Measurements from ENCODE around the gene PTPN4. TPM values are rescaled to one million over a fixed set of nuclear protein-coding genes. Genes with fewer than 3 reads are reported as not detected.

The PTPN4 gene
- polyA plus RNA-seq, 3 donors = 5.5 to 6.7 (median 5.7) TPM

DNA sequence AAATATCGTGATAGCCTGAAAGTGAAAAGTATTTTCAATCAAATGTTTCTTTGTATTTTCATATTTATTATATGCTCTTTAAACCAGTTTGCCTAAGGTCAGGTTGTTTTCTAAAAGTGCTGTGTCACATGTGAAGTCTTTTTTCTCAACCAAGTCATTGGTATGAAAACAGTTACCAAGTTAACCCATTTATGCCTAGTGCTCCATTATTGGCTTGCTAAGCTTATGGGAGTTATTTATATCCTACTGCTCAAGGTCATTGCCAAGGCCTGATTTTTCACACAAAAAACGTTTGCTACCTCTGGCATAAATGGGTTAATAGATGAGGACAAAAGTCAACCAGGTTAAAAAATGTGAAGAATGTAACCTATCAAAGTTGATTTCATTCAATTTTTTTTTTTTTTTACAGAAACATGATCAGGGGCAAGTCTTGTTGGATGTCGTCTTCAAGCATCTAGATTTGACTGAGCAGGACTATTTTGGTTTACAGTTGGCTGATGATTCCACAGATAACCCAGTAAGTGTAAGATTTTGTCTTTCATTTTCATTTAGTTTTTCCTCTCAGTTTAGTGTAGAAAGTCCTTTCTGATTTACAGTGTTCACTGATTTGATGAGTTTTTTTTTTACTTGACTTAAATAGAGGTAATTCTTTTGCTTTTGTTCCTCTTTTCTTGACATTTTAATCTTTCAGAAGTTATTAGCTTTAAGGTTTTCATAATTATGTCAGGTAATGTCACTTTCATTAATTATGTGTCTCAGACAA is 102.6 kb downstream of the PTPN4 start:
- TF ChIP-seq, protein P1, sequence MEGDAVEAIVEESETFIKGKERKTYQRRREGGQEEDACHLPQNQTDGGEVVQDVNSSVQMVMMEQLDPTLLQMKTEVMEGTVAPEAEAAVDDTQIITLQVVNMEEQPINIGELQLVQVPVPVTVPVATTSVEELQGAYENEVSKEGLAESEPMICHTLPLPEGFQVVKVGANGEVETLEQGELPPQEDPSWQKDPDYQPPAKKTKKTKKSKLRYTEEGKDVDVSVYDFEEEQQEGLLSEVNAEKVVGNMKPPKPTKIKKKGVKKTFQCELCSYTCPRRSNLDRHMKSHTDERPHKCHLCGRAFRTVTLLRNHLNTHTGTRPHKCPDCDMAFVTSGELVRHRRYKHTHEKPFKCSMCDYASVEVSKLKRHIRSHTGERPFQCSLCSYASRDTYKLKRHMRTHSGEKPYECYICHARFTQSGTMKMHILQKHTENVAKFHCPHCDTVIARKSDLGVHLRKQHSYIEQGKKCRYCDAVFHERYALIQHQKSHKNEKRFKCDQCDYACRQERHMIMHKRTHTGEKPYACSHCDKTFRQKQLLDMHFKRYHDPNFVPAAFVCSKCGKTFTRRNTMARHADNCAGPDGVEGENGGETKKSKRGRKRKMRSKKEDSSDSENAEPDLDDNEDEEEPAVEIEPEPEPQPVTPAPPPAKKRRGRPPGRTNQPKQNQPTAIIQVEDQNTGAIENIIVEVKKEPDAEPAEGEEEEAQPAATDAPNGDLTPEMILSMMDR (IDR thresholded peaks at IDR 0.05) = no peak

DNA sequence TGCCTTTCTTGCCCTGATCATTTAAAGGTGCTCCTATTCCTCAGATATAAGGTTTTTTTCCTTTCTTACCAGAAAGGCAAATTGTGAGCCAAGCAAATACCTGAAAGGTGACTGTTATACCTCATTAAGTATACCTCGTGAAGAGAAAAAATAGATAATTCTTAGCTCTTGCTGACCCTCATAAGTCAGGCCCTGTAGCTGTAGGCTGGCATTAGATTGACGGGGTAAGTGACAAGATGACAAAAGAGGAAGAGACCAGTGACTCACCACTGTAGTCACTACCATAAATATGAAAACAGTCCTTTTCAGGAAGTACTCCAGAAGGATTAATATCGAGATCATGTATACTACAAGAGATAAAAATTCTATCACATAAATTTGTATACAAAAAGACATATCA is 104.6 kb downstream of the PTPN4 start:
- H3K36me3 Mint-ChIP-seq = peaks cover 0 to 13% of the 10 kb centered on the region in 2 donors
- Histone ChIP-seq H3K36me3 (replicated peaks in 1 of 2; ENCODE audit: control insufficient read depth in 1 of 2, insufficient read depth in 2 of 2, low read length in 2 of 2) (no peaks in the 10 kb centered on the region), H3K27me3 (ENCODE audit: control insufficient read depth in 2 of 2, insufficient read depth in 2 of 2, low read length in 2 of 2) (no peaks in the 10 kb centered on the region), H3K79me2 (ENCODE audit: insufficient read depth, low read length) (no peaks in the 10 kb centered on the region), H3K4me3 (replicated peaks in 1 of 3; ENCODE audit: low read depth in 2 of 3, low read length in 3 of 3) (no peak overlapping the region), H2AFZ (ENCODE audit: insufficient read depth, low read depth, low read length, poor library complexity, severe bottlenecking) (no peak overlapping the region), H3K4me2 (replicated peaks; ENCODE audit: extremely low read depth, low read length, poor library complexity, severe bottlenecking) (peak overlapping the region; percentile 24), H3K9ac (ENCODE audit: insufficient read depth, low read length, poor library complexity, severe bottlenecking) (no peak overlapping the region), H3K27ac (ENCODE audit: low read depth in 1 of 2, low read length in 2 of 2) (peak overlapping the region in 1 of 2 donors; percentile 59), H3K9me3 (replicated peaks in 1 of 2; ENCODE audit: control insufficient read depth in 1 of 2, insufficient read depth in 1 of 2, low read length in 2 of 2) (no peaks in the 10 kb centered on the region), H4K20me1 (ENCODE audit: insufficient read depth, low read length) (peaks cover 5% of the 10 kb centered on the region), H3K4me1 (ENCODE audit: control insufficient read depth in 1 of 2, insufficient read depth in 2 of 2, low read length in 2 of 2) (peaks cover 0 to 9% of the 10 kb centered on the region in 2 donors)
- peak; percentile 62 to 81 (median 81) for DNase-seq
- H3K9me3 Mint-ChIP-seq = peaks cover 0 to 5% (median 0%) of the 10 kb centered on the region in 7 donors
- peak overlapping the region in 1 of 2 donors; percentile 15 for H3K4me3 Mint-ChIP-seq
- H3K4me1 Mint-ChIP-seq = peaks cover 20% of the 10 kb centered on the region
- intact Hi-C loops (cut with micrococcal nuclease) = no loop called here
- peak overlapping the region in 4 of 7 donors; percentile 30 to 70 (median 62) for H3K27ac Mint-ChIP-seq
- H3K27me3 Mint-ChIP-seq (ENCODE audit: low read depth in 3 of 3) = peaks cover 0 to 3% (median 0%) of the 10 kb centered on the region in 3 donors
- no CpG with 5 or more reads among the region's 3 CpGs for WGBS (ENCODE audit: insufficient coverage)
- TF ChIP-seq, protein P1 (IDR thresholded peaks at IDR 0.05) = no peak

More for the DNA sequence above, 102.6 kb downstream of the PTPN4 start:
- Histone ChIP-seq H3K9me3 (replicated peaks in 1 of 2; ENCODE audit: control insufficient read depth in 1 of 2, insufficient read depth in 1 of 2, low read length in 2 of 2) (no peaks in the 10 kb centered on the region), H3K36me3 (replicated peaks in 1 of 2; ENCODE audit: control insufficient read depth in 1 of 2, insufficient read depth in 2 of 2, low read length in 2 of 2) (no peaks in the 10 kb centered on the region), H3K4me2 (replicated peaks; ENCODE audit: extremely low read depth, low read length, poor library complexity, severe bottlenecking) (no peak overlapping the region), H3K27me3 (ENCODE audit: control insufficient read depth in 2 of 2, insufficient read depth in 2 of 2, low read length in 2 of 2) (no peaks in the 10 kb centered on the region), H4K20me1 (ENCODE audit: insufficient read depth, low read length) (peaks cover 5% of the 10 kb centered on the region), H3K4me1 (ENCODE audit: control insufficient read depth in 1 of 2, insufficient read depth in 2 of 2, low read length in 2 of 2) (peaks cover 0 to 9% of the 10 kb centered on the region in 2 donors), H3K79me2 (ENCODE audit: insufficient read depth, low read length) (no peaks in the 10 kb centered on the region), H3K27ac (ENCODE audit: low read depth in 1 of 2, low read length in 2 of 2) (no peak overlapping the region), H3K9ac (ENCODE audit: insufficient read depth, low read length, poor library complexity, severe bottlenecking) (no peak overlapping the region), H2AFZ (ENCODE audit: insufficient read depth, low read depth, low read length, poor library complexity, severe bottlenecking) (no peak overlapping the region), H3K4me3 (replicated peaks in 1 of 3; ENCODE audit: low read depth in 2 of 3, low read length in 3 of 3) (no peak overlapping the region)
- no peak for DNase-seq
- peaks cover 0 to 4% (median 3%) of the 10 kb centered on the region in 3 donors for H3K27me3 Mint-ChIP-seq (ENCODE audit: low read depth in 3 of 3)
- peaks cover 0 to 12% of the 10 kb centered on the region in 2 donors for H3K36me3 Mint-ChIP-seq
- no peak overlapping the region for H3K4me3 Mint-ChIP-seq
- intact Hi-C loops (cut with micrococcal nuclease) = no loop called here
- peaks cover 0 to 2% (median 0%) of the 10 kb centered on the region in 7 donors for H3K9me3 Mint-ChIP-seq
- no CpG with 5 or more reads among the region's 3 CpGs for WGBS (ENCODE audit: insufficient coverage)
- no peak overlapping the region for H3K27ac Mint-ChIP-seq
- peaks cover 17% of the 10 kb centered on the region for H3K4me1 Mint-ChIP-seq

All from CD14-positive monocyte (primary cell).